HG02763 (cell line): ENCODE data around the gene CFAP65.

Experiments
- ATAC-seq: cut with Tn5 transposase; IDR thresholded peaks from one replicate; pipeline ENCODE4 v1.9.1; 2021; ENCODE audit warnings: mild to moderate bottlenecking, moderate library complexity; ENCODE audit not compliant: unreplicated experiment

Gene CFAP65

GRCh38 chr2:218993345-218994315, 47.7 kb downstream of the CFAP65 start, which contains the start of gene CRYBA2:
CRYBA2 (minus strand) TSS chr2:218993422; CDS start chr2:218993176, 246 bp downstream.
- ATAC-seq = no peak

- no peak for ATAC-seq
Observed at GRCh38 chr2:218992703-218993344, 48.5 kb downstream of the CFAP65 start.

- ATAC-seq = no peak
Observed at GRCh38 chr2:218992196-218992595, 49.1 kb downstream of the CFAP65 start.

GRCh38 chr2:218991674-218992168, 49.6 kb downstream of the CFAP65 start:
- ATAC-seq = no peak

GRCh38 chr2:218990612-218991011, 50.7 kb downstream of the CFAP65 start:
- ATAC-seq = no peak

GRCh38 chr2:218990052-218990451, 51.3 kb downstream of the CFAP65 start:
- ATAC-seq = no peak

- ATAC-seq = no peak
Observed at GRCh38 chr2:218988650-218989049, 52.7 kb downstream of the CFAP65 start.

GRCh38 chr2:218988164-218988563, 53.2 kb downstream of the CFAP65 start:
- ATAC-seq = no peak

- ATAC-seq = no peak
Observed at GRCh38 chr2:218986148-218986761, 55.1 kb downstream of the CFAP65 start.

GRCh38 chr2:218985325-218986091, 55.8 kb downstream of the CFAP65 start:
- no peak for ATAC-seq

GRCh38 chr2:218985021-218985324, 56.3 kb downstream of the CFAP65 start, which contains the start of gene FEV:
FEV (minus strand) TSS chr2:218985184; CDS start chr2:218985075, 109 bp downstream.
- ATAC-seq = no peak

- no peak for ATAC-seq
Observed at GRCh38 chr2:218984239-218985020, 56.9 kb downstream of the CFAP65 start.

GRCh38 chr2:218983934-218984238, 57.4 kb downstream of the CFAP65 start:
- ATAC-seq = no peak

GRCh38 chr2:218983263-218983933, 57.9 kb downstream of the CFAP65 start:
- ATAC-seq = no peak

GRCh38 chr2:218982586-218983262, 58.6 kb downstream of the CFAP65 start:
- ATAC-seq = no peak

- no peak for ATAC-seq
Observed at GRCh38 chr2:218981881-218982585, 59.3 kb downstream of the CFAP65 start.

GRCh38 chr2:218981390-218981880, 59.9 kb downstream of the CFAP65 start:
- ATAC-seq = no peak

- ATAC-seq = no peak
Observed at GRCh38 chr2:218980735-218981389, 60.5 kb downstream of the CFAP65 start.
